HG03354 (cell line): ENCODE measurements around the gene PPA1.
"Not testable (repeated sequence)": the region's sequence is repeated elsewhere in the genome, so short reads cannot be mapped to it uniquely, and the experiment has no call there.

Experiments
- ATAC-seq: cut with Tn5 transposase; IDR thresholded peaks from one replicate; pipeline ENCODE4 v1.9.1; 2021; ENCODE audit warnings: mild to moderate bottlenecking; ENCODE audit not compliant: unreplicated experiment, poor library complexity, severe bottlenecking

Gene PPA1

DNA sequence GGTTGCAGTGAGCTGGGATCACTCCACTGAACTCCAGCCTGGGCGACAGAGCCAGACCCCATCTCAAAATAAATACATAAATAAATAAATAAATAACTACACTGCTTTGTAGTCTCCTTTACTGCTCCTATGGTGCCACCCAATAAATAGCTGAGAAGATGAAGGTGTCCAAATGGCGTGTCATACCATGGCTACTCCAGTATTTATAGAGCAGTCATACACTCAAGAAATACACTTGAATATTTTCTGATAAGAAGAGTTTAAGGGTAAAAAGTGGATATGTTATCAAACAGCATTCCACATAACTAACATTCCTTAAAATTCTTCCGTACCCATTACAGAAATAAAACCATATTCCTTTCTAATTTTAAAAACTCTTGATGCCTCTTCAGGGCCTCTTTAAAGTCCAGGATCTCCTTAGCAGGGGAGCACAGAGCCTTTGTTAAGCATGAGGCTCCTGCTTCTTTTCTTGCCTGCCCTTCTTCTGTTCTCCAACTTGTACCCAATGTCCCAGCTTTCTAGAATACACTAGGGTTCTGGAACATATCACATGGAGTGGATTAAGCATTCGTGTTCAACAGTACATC lies 55.0 kb downstream of the PPA1 start:
- no peak for ATAC-seq

DNA sequence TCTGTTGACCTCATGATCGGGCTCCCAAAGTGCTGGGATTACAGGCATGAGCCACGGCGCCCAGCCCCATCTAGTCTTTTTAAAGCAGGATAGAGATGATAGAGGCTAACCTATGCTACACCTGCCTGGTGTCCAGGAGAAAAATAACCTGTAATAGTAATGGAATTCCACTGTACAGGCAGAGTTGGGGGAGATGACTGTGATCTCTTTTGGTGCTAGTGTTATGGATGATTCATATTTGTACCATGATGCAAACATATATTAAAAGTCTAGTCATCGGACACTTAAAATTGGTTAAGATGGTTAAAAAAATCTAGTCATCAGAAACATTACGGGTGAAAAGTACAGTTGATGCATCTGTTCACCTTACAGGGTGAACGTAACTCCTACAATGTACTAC lies 56.8 kb downstream of the PPA1 start:
- ATAC-seq: no peak

DNA sequence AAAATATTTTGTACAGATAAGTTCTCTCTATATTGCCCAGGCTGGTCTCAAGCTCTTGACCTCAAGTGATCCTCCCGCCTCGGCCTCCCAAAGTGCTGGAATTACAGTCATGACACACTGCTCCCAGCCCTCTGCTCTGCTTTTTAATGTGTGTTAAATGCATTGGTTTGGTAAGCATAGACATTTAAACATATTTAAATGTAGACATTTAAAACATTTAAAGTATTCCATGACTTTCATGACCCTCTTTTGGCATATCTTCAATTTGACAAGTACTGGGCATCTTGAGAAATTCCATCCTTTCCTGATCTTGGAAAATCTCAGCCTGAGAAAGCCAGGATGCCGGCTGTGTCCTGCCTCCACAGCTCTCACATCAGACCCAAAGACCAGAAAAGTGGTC lies 57.7 kb downstream of the PPA1 start:
- no peak for ATAC-seq

DNA sequence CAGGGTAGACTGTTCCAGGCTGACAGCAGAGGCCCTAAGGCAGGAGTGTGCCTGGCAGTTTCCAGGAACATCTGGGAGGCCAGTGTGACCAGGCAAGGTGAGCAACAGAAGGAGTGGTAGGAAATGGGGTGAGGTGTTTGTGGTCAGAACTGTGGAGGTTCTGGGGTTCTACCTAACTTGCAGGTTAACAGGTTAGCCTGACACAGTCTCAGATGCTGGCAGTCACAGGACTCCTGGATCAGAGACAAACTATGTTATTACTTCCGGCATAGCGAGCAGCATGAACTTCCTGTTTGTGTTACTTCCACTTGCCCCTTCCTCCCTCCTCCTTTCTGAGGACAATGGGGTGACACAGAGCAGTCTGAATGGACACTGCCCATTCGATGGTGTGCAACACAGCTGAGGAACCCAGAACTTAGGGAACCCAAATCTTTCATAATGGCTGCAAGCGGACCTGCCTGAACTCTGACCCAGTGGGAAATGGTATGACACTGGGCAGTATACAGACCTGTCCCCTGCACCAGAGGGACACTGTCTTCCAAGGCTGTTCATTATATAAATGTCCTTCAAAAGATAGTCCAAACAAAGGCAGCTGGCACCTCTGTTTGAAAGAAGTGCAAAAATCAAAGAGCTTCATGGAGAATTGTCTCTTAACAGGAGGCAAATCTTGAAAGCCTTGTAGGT lies 59.0 kb downstream of the PPA1 start:
- ATAC-seq: no peak

DNA sequence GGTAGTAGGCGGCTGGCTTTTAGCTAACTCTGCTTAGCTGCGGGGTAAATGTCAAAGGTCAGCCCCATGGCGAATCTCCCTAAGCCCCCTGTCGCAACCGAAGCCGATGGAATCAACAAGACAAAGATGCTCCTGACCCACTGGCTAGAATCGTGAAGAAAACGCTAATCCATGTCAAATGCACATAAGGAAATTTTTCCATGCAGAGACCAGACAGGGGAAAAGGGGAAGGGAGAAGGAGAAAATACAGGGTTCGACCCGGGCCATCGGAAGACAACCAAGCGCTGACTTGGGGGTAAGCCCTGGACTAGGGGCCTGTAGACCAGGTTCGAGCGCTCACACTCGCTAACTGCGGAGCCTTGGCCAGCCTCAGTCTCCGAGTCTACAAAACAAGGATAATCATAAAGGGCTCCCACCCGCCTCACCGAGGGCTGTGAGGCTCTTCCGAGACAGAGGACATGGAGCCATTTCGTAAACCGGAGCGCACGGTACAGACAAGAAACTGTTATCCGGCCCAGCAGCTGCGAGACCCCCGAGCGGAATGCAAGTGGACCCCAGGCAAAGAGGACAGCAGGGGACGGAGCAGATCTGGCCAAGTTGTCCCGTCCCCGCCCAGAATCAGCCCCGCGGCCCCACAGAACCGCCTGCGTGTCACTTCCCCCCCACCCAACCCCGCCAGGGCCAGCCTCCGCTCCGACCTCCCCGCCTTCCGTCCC lies 63.4 kb downstream of the PPA1 start:
- ATAC-seq: peak; percentile 32

DNA sequence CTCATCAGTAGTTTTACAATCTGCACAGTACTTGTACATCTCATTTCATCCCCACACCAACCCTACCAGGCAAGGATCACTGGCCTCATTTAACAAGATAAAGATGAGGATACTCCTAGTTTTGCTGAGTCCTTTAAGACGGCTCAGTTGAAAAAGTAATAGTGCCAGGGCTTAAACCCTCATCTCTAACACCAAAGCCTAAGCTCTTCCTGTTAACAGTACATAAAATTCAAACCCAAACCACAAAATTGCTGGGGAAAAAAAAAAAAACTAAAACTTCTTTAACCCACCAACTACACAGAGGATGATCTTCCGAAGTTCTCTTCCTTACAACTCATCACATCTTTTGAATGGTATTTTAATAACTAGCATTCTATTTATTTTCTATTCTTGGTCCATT lies 64.2 kb downstream of the PPA1 start:
- ATAC-seq: no peak

DNA sequence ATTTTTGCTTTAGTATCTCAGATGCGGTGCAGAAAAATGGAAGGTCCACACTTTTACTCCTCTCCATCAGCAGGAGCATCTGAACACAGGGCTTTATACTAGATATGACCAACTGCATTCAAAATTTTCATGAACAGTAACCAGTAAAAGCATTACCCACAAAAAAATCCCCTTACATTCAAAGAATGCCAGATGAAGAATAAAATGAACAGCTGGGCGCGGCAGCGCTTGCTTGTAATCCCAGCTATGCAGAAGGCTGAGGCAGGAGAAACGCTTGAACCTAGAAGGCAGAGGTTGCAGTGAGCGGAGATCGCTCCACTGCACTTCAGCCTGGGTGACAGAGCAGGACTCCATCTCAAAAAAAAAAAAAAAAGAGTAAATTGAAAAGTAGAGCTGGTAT lies 66.0 kb downstream of the PPA1 start:
- ATAC-seq: no peak

DNA sequence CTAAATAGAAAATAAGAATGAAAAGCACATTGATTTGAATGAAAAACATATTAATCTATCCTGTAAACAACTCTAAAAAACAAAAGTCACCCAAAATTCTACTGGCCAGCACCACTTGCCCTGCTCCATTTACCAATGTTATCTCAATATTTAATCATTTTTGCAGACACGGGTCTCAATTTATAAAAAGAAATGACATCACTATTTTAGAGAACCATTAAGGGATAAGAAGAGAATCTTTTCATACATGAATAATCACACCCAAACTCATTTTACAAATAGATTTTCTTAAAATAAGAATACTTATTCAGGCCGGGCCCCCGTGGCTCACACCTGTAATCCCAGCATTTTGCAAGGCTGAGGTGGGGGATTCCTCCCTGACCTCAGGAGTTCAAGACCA lies 66.8 kb downstream of the PPA1 start:
- no peak for ATAC-seq

DNA sequence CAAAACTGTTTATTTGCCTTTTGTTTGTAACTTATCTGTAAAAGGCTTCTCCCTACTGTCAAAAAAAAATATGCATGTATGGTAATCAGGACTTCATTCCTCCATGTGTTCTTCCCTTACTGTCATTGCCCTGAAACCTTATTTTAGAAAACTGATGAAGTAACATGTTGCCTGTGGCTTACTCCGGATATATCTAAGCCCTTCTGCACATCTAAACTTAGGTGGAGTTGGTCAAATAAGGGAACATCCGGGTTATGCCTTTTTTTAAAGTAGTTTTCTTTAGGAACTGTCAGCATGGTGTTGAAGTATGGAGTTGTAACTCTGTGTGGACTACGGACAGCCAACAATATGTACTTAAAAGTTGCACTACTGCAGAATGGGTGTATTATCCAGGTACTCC lies 69.1 kb downstream of the PPA1 start:
- ATAC-seq: no peak

DNA sequence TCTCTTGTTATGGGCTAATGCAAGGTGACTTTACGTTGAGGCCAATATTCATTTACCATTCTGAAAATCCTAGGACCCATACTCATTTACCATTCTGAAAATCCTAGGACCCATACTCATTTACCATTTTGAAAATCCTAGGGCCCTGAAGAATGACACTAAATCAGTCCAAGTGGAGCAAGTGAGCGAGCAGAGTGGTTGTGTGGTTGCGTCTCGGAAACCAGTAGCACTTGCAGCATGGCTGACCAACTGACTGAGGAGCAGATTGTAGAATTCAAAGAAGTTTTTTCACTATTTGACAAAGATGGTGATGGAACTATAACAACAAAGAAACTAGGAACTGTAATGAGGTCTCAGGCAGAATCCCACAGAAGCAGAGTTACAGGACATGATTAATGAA lies 69.8 kb downstream of the PPA1 start:
- ATAC-seq: no peak

DNA sequence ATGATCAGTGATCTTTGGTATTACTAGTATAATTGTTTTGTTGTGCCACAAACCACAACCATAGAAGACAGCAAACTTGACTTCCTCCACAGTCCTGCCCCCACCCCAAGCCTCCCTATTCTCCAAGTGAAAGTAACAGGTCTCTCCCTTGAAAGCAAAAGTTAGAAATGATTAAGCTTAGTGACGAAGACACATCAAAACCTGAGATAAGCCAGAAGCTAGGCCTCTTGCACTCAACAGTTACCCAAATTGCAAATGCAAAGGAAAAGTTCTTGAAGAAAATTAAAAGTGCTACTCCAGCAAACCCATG lies 70.4 kb downstream of the PPA1 start:
- peak; percentile 71 for ATAC-seq

DNA sequence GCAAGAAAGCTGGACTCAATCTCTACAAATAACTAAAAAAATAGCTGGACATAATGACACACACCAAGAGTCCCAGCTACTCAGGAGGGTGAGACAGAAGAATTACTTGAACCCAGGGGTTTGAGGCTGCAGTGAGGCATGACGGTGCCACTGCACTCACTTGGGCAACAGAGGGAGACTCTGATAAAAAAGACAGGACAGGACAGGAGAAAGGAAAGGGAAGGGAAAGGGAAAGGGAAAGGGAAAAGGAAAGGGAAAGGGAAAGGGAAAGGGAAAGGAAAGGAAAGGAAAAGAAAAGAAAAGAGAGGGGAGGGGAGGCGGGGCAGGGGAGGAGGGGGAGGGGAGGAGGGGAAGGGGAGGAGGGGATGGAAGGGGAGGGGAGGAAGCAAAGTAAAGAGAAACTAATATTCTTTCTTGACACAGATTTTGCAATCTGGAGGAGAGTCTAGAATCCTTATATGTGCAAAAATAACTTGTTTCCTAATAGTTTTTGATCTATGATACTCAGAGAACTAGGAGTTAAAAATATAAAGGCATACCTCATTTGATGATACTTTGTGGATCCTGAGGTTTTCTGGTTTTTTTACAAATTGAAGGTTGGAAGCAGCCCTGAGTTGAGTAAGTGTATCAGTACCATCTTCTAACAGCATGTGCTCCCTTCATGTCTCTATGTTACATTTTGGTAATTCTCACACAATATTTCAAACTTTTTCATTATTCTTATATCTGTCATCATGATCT lies 70.9 kb downstream of the PPA1 start:
- ATAC-seq: peak; percentile 16

DNA sequence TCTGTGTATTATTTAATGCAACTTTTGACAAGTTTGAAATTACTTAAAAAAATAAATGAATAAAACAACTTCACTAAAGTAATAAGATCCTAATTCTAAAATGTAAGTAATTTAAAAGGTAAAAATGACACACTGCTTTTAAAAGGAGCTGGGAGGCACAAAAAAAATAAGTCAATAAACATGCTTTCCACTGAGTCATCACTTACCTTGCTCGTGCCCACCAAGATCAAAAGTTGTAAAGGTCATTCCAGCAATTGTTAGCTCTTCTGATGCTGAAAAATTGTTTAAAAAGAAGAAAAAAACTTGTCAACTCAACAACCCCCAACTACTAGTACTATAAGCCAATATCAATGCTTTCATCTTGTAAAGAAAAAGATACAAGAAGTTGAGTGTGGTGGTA lies 72.4 kb downstream of the PPA1 start:
- ATAC-seq: no peak

DNA sequence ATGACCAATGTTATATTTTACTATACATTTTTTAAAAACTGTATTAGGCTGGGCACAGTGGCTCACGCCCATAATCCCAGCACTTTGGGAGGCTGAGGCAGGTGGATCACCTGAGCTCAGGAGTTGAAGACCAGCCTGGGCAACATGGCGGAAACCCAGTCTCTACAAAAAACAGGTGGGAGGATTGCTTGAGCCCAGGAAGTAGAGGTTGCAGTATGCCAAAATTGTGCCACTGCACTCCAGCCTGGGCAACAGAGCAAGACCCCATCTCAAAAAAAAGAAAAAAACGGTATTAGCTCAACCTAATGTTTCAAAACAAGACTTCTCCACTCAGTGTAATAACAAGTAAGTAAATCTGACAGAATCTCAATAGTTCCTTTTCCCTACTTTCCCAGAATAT lies 73.9 kb downstream of the PPA1 start:
- ATAC-seq: not testable (repeated sequence)

DNA sequence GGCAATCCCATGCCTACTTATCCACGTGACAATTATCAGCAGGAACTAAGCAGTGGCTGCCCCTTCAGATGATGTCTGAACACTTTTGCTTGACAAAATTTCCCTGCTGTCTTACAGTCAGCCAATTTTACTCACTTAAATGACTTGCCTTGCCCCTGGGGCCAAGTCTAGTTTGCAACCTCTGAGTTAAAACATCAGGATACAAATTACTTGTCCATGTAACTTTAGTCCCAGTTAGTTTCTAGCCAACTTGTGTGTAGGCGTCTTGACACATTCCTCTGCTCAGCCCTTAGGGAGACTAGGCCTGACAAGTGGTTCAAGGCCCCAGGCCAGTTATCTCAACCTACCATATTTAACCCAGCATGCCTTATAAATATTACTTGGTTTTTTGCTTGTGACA lies 75.1 kb downstream of the PPA1 start:
- no peak for ATAC-seq

DNA sequence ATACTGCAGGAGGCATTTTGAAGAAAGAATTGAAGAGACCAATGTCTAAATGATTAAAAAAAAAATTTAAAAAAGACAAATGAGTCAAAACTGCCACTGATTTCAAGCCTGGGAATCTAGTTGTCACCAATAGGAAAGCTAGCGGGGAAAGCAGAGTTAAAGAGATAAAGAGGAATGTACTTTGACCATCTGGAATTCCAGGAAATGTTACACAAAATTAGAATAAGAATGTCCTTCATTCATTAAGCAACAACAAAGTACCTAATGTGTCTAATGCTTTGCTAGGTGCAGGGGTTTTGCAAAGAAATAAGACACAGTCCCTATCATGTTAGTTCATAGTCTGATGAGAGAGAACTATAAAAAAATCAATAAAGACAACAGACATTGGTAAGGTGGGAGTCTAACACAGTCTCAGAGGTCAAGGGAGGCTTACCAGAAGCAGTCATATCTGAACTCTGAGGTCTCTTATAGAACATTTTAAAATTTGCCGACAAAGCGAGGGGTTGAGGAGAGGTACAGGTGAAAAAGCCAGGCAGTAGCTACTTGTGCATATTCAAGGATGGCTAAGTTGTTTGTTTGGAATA lies 77.9 kb downstream of the PPA1 start:
- no peak for ATAC-seq
